Measurements from ENCODE around the gene FTCD.

FTCD gene

GRCh38 chr21:46092811-46093667 is 62.3 kb downstream of the FTCD start:
- Histone ChIP-seq H3K27ac (ENCODE audit: low read length) (peak overlapping the region; percentile 99), H3K4me3 (ENCODE audit: low read length in 2 of 2) (peak overlapping the region in 1 of 2 donors; percentile 71), H3K36me3 (ENCODE audit: control insufficient read depth in 2 of 2, insufficient read depth in 2 of 2, low read length in 2 of 2) (no peaks in the 10 kb centered on the region), H3K4me1 (ENCODE audit: control insufficient read depth, insufficient read depth, low read length) (peaks cover 68% of the 10 kb centered on the region), H3K9me3 (ENCODE audit: control insufficient read depth in 2 of 2, low read length in 2 of 2) (no peaks in the 10 kb centered on the region), H3K27me3 (ENCODE audit: control insufficient read depth in 1 of 2, insufficient read depth in 2 of 2, low read length in 2 of 2) (no peaks in the 10 kb centered on the region), H3K9ac (ENCODE audit: low read length in 2 of 2) (peak overlapping the region; percentile 90 to 93)

GRCh38 chr21:46092026-46092764 is 63.2 kb downstream of the FTCD start:
- H3K4me3 ChIP-seq (ENCODE audit: low read length in 2 of 2) = peak overlapping the region; percentile 42 to 71
- peak overlapping the region; percentile 99 for H3K27ac ChIP-seq (ENCODE audit: low read length)

GRCh38 chr21:46091631-46092025 is 63.8 kb downstream of the FTCD start:
- H3K4me1 ChIP-seq (ENCODE audit: control insufficient read depth, insufficient read depth, low read length) = peaks cover 58% of the 10 kb centered on the region
- H3K4me3 ChIP-seq (ENCODE audit: low read length in 2 of 2) = peak overlapping the region; percentile 42 to 71
- peak overlapping the region; percentile 90 to 93 for H3K9ac ChIP-seq (ENCODE audit: low read length in 2 of 2)
- no peaks in the 10 kb centered on the region for H3K27me3 ChIP-seq (ENCODE audit: control insufficient read depth in 1 of 2, insufficient read depth in 2 of 2, low read length in 2 of 2)
- peak overlapping the region; percentile 99 for H3K27ac ChIP-seq (ENCODE audit: low read length)
- no peaks in the 10 kb centered on the region for H3K9me3 ChIP-seq (ENCODE audit: control insufficient read depth in 2 of 2, low read length in 2 of 2)
- no peaks in the 10 kb centered on the region for H3K36me3 ChIP-seq (ENCODE audit: control insufficient read depth in 2 of 2, insufficient read depth in 2 of 2, low read length in 2 of 2)

More at GRCh38 chr21:46092026-46092764, 63.2 kb downstream of the FTCD start:
- no peaks in the 10 kb centered on the region for H3K27me3 ChIP-seq (ENCODE audit: control insufficient read depth in 1 of 2, insufficient read depth in 2 of 2, low read length in 2 of 2)
- H3K4me1 ChIP-seq (ENCODE audit: control insufficient read depth, insufficient read depth, low read length) = peaks cover 64% of the 10 kb centered on the region
- no peaks in the 10 kb centered on the region for H3K36me3 ChIP-seq (ENCODE audit: control insufficient read depth in 2 of 2, insufficient read depth in 2 of 2, low read length in 2 of 2)
- peak overlapping the region; percentile 90 to 93 for H3K9ac ChIP-seq (ENCODE audit: low read length in 2 of 2)
- H3K9me3 ChIP-seq (ENCODE audit: control insufficient read depth in 2 of 2, low read length in 2 of 2) = no peaks in the 10 kb centered on the region

- H3K4me1 ChIP-seq (ENCODE audit: control insufficient read depth, insufficient read depth, low read length) = peaks cover 53% of the 10 kb centered on the region
- peak overlapping the region; percentile 99 for H3K27ac ChIP-seq (ENCODE audit: low read length)
- H3K36me3 ChIP-seq (ENCODE audit: control insufficient read depth in 2 of 2, insufficient read depth in 2 of 2, low read length in 2 of 2) = no peaks in the 10 kb centered on the region
- H3K27me3 ChIP-seq (ENCODE audit: control insufficient read depth in 1 of 2, insufficient read depth in 2 of 2, low read length in 2 of 2) = no peaks in the 10 kb centered on the region
- H3K4me3 ChIP-seq (ENCODE audit: low read length in 2 of 2) = peak overlapping the region in 1 of 2 donors; percentile 42
- H3K9me3 ChIP-seq (ENCODE audit: control insufficient read depth in 2 of 2, low read length in 2 of 2) = no peaks in the 10 kb centered on the region
- H3K9ac ChIP-seq (ENCODE audit: low read length in 2 of 2) = peak overlapping the region; percentile 90 to 93
These were observed 64.3 kb downstream of the FTCD start for GRCh38 chr21:46091118-46091517.

- Histone ChIP-seq H3K4me1 (ENCODE audit: control insufficient read depth, insufficient read depth, low read length) (peaks cover 38% of the 10 kb centered on the region), H3K27me3 (ENCODE audit: control insufficient read depth in 1 of 2, insufficient read depth in 2 of 2, low read length in 2 of 2) (no peaks in the 10 kb centered on the region), H3K9me3 (ENCODE audit: control insufficient read depth in 2 of 2, low read length in 2 of 2) (no peaks in the 10 kb centered on the region), H3K4me3 (ENCODE audit: low read length in 2 of 2) (no peak overlapping the region), H3K36me3 (ENCODE audit: control insufficient read depth in 2 of 2, insufficient read depth in 2 of 2, low read length in 2 of 2) (no peaks in the 10 kb centered on the region), H3K9ac (ENCODE audit: low read length in 2 of 2) (peak overlapping the region in 1 of 2 donors; percentile 19), H3K27ac (ENCODE audit: low read length) (peak overlapping the region; percentile 58)
These were observed 66.1 kb downstream of the FTCD start for GRCh38 chr21:46089285-46089684.

GRCh38 chr21:46088189-46088588 is 67.2 kb downstream of the FTCD start:
- H3K9ac ChIP-seq (ENCODE audit: low read length in 2 of 2) = no peak overlapping the region
- H3K27ac ChIP-seq (ENCODE audit: low read length) = no peak overlapping the region
- H3K27me3 ChIP-seq (ENCODE audit: control insufficient read depth in 1 of 2, insufficient read depth in 2 of 2, low read length in 2 of 2) = no peaks in the 10 kb centered on the region
- H3K9me3 ChIP-seq (ENCODE audit: control insufficient read depth in 2 of 2, low read length in 2 of 2) = no peaks in the 10 kb centered on the region
- peaks cover 27% of the 10 kb centered on the region for H3K4me1 ChIP-seq (ENCODE audit: control insufficient read depth, insufficient read depth, low read length)
- no peaks in the 10 kb centered on the region for H3K36me3 ChIP-seq (ENCODE audit: control insufficient read depth in 2 of 2, insufficient read depth in 2 of 2, low read length in 2 of 2)
- H3K4me3 ChIP-seq (ENCODE audit: low read length in 2 of 2) = no peak overlapping the region

GRCh38 chr21:46087641-46088040 is 67.7 kb downstream of the FTCD start:
- Histone ChIP-seq H3K4me1 (ENCODE audit: control insufficient read depth, insufficient read depth, low read length) (peaks cover 22% of the 10 kb centered on the region), H3K9ac (ENCODE audit: low read length in 2 of 2) (no peak overlapping the region), H3K27me3 (ENCODE audit: control insufficient read depth in 1 of 2, insufficient read depth in 2 of 2, low read length in 2 of 2) (no peaks in the 10 kb centered on the region), H3K27ac (ENCODE audit: low read length) (no peak overlapping the region), H3K36me3 (ENCODE audit: control insufficient read depth in 2 of 2, insufficient read depth in 2 of 2, low read length in 2 of 2) (no peaks in the 10 kb centered on the region), H3K4me3 (ENCODE audit: low read length in 2 of 2) (no peak overlapping the region), H3K9me3 (ENCODE audit: control insufficient read depth in 2 of 2, low read length in 2 of 2) (no peaks in the 10 kb centered on the region)
